Naive B cell (primary cell): ENCODE data around the gene GRID1. TPM values are rescaled to one million over a fixed set of nuclear protein-coding genes. Genes with fewer than 3 reads are reported as not detected.

Experiments used
- ATAC-seq, 2 donors: fragments of 150-1000 bp; cut with Tn5 transposase; 2 replicates each; pipeline ENCODE4 v1.10.0; 2021; ENCODE audit warnings: low read depth in 2 of 2, mild to moderate bottlenecking in 2 of 2, moderate library complexity in 2 of 2
- DNase-seq: peaks from one replicate; pipeline ENCODE4 v3.0.0; 2022
- H3K27ac Mint-ChIP-seq, 6 donors: one replicate each; pipeline ENCODE4 v1.8.0; 2020 to 2022; ENCODE audit warnings: mild to moderate bottlenecking in 6 of 6, mixed read lengths in 6 of 6, moderate library complexity in 5 of 6, inconsistent platforms in 2 of 6
- H3K27me3 Mint-ChIP-seq, 3 donors: one replicate each; pipeline ENCODE4 v1.8.0; 2021 to 2022; ENCODE audit warnings: mixed read lengths in 3 of 3, mild to moderate bottlenecking in 1 of 3
- H3K36me3 Mint-ChIP-seq, 2 donors: one replicate each; pipeline ENCODE4 v1.8.0; 2020 to 2022; ENCODE audit warnings: mixed read lengths in 2 of 2, inconsistent platforms in 1 of 2, mild to moderate bottlenecking in 1 of 2
- H3K4me1 Mint-ChIP-seq, 3 donors: one replicate each; pipeline ENCODE4 v1.8.0; 2020 to 2022; ENCODE audit warnings: mixed read lengths in 3 of 3, inconsistent platforms in 1 of 3, mild to moderate bottlenecking in 1 of 3, moderate library complexity in 1 of 3
- H3K4me3 Mint-ChIP-seq, 8 donors: one replicate each; pipeline ENCODE4 v1.8.0; 2020 to 2022; ENCODE audit warnings: mild to moderate bottlenecking in 8 of 8, mixed read lengths in 8 of 8, moderate library complexity in 8 of 8, inconsistent platforms in 2 of 8
- H3K9me3 Mint-ChIP-seq, 7 donors: one replicate each; pipeline ENCODE4 v1.8.0; 2020 to 2022; ENCODE audit warnings: mixed read lengths in 7 of 7, mild to moderate bottlenecking in 5 of 7, inconsistent platforms in 2 of 7, moderate library complexity in 1 of 7
- polyA plus RNA-seq, 6 donors: library from polyadenylated mRNA; unstranded; fragments of 300-500 nt; fragmentation: Illumina TruSeq; gene quantifications; one replicate each; pipeline ENCODE4 v1.2.3, GENCODE V29; 2021; ENCODE audit warnings: low read depth in 6 of 6

GRID1 gene
- polyA plus RNA-seq, 6 donors from 2014 or later: not detected

DNA sequence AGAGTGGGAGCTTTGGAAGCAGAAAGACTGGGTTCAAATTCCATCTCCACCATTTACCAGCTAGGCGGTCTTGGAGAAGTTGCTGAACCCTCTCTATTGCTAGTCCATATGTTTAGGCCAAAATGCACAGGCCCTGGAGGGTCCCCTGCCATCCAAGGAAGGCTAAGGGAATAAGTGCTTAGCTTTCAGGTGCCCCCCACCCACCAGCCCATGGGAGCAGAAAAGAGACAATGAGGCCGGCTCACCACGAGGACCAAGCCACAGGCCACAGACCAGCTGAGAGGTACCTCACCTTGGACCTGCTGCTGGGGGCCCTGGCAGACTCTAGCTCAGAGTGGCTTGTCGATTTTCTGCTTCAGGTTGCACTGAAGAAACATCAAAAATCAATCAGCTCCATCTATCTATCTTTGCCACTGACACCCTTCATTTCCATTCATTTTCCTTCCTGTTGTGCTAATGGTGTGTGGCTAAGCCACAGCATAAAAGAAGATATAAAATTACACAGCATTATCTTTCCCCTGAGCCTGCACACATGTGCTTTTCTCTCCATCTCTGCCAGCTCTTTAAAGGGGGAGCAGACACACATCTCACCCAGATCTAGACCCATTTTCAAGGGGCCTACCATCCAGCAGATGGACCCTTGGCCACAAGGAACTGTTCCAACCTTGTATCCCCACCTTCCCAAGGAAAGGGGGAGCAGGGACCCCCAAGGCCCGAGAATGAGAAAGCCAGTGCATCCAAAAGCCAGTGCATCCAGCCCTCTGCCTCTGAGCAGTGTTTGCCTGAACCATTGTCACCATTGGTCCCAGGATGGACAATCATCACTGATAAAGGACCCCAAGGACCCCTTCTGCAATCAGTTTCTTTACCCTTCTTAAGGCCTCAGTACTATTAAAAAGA, 65.4 kb downstream of the GRID1 start:
- Mint-ChIP-seq H3K4me3 (no peak overlapping the region), H3K36me3 (no peaks in the 10 kb centered on the region), H3K4me1 (no peaks in the 10 kb centered on the region), H3K9me3 (peaks cover 0 to 3% (median 0%) of the 10 kb centered on the region in 7 donors), H3K27me3 (peaks cover 9 to 49% (median 30%) of the 10 kb centered on the region in 3 donors), H3K27ac (no peak overlapping the region)
- no peak for ATAC-seq
- DNase-seq: no peak

DNA sequence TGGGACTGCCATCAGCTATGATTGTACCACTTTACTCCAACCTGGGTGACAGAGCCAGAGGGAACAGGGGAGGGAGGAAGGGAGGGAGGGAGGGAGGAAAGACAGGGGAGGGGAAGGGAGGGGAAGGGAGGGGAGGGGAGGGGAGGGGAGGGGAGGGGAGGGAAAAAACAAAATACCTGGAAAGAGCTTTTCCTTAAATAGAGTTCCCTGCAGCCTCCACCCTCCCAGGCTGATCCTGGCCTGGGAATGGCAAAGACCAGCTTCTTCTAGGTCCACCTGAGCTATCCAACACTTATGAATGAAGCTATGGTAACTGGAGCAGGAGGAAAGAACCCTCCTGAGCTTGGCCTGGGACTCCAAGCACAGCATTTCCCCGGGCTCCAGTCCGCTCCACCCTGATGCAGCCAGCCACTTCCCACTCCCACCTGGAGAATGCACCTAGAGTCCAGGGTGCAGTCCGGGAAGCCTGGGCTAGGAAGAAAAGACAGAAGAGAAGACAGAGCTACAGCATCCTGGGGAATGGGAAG, 66.1 kb downstream of the GRID1 start:
- DNase-seq (no peak), ATAC-seq (no peak)
- Mint-ChIP-seq H3K4me1 (no peaks in the 10 kb centered on the region), H3K4me3 (no peak overlapping the region), H3K36me3 (no peaks in the 10 kb centered on the region), H3K27ac (no peak overlapping the region), H3K9me3 (peaks cover 0 to 3% (median 0%) of the 10 kb centered on the region in 7 donors), H3K27me3 (peaks cover 9 to 52% (median 33%) of the 10 kb centered on the region in 3 donors)

DNA sequence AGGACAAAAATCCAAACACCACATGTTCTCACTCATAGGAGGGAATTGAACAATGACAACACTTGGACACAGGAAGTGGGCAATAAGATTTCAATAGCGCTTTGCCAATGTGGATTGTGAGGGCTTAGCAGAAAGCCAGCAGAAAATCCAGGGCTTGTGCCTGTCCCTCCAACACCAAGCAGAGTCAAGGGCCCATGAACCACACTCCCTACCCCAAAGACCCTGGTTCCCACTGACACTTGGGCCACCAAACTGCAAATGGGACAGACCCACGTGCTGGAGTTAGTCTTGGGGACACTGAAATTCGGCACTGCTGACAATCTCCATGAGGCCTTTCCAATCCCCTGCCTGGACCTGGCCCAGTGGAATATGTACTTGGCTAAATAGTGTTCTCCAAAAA, 67.0 kb downstream of the GRID1 start:
- Mint-ChIP-seq H3K27ac (no peak overlapping the region), H3K9me3 (no peaks in the 10 kb centered on the region), H3K36me3 (no peaks in the 10 kb centered on the region), H3K27me3 (peaks cover 15 to 52% (median 36%) of the 10 kb centered on the region in 3 donors), H3K4me1 (no peaks in the 10 kb centered on the region), H3K4me3 (no peak overlapping the region)
- no peak for DNase-seq
- no peak for ATAC-seq

DNA sequence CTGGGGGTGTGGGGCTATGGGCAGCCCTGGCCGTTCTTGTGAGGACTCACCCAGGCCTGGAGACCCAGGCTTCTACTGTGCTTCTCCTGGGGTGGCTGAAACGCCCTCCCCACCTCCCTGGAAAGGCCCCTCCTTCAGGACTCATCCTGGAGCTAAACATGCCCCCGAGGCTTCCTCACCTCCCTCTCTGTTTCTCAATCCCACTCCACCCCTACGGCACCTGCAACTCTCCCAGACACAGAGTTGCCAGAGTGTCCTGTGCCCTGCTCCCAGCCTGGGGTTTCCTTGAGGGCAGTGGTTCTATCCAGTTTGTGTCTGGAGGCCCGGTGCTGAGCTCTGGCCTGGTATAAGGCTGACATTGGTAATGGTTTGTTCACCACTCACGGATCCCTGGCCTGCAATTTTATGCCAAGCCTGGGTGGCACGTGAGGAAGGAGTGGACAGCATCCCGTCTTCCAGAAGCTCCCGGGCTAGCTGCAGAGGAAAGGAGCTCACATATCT, 68.0 kb downstream of the GRID1 start:
- H3K4me1 Mint-ChIP-seq: no peaks in the 10 kb centered on the region
- no peak overlapping the region for H3K27ac Mint-ChIP-seq
- no peak overlapping the region for H3K4me3 Mint-ChIP-seq
- H3K27me3 Mint-ChIP-seq: peaks cover 16 to 52% (median 38%) of the 10 kb centered on the region in 3 donors
- peaks cover 0 to 4% of the 10 kb centered on the region in 2 donors for H3K36me3 Mint-ChIP-seq
- no peak for DNase-seq
- ATAC-seq: no peak
- H3K9me3 Mint-ChIP-seq: peaks cover 0 to 5% (median 0%) of the 10 kb centered on the region in 7 donors

DNA sequence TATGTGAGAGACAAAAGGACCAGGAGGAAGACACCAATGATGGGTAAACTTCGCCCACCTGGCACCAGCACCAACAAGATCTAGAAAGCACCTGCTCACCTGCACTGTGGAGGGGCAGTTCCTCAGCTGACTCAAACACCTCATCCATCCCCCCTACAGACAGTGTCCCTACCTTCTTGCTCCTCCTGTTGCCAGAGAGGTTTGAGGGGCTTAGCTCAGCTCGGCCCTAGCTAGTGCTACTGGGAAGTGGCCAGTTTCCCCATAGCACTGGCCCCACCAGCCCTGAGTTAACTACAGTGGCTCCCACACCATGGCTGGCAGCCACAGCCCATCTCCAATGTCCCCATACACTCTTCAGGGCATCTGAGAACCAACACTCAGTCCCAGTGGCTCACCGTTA, 70.8 kb downstream of the GRID1 start:
- Mint-ChIP-seq H3K36me3 (peaks cover 0 to 4% of the 10 kb centered on the region in 2 donors), H3K27ac (no peak overlapping the region), H3K9me3 (peaks cover 0 to 5% (median 0%) of the 10 kb centered on the region in 7 donors), H3K4me3 (no peak overlapping the region), H3K4me1 (no peaks in the 10 kb centered on the region), H3K27me3 (peaks cover 18 to 38% (median 32%) of the 10 kb centered on the region in 3 donors)
- no peak for DNase-seq
- ATAC-seq: no peak

DNA sequence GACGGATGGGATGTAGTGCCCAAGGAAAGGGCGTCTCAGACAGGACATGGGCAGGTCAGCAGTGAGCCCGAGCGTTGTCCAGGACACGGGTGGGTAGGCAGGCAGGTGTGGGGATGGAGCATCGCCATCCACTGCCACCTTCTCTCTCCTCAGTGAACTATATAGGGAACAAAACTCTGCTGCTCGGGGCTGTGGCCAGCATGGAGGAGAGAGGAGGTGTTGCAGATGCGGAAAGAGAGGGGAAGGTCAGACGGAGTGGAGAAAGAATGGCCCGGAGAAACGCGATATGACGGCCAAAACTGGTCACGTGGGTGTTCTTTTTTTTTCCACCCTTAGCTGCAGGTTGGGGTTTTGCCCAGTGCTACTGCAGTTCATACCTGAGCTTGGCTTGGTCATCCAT, 71.2 kb downstream of the GRID1 start:
- Mint-ChIP-seq H3K4me1 (no peaks in the 10 kb centered on the region), H3K4me3 (no peak overlapping the region), H3K27me3 (peaks cover 18 to 34% (median 32%) of the 10 kb centered on the region in 3 donors), H3K27ac (no peak overlapping the region), H3K36me3 (peaks cover 0 to 4% of the 10 kb centered on the region in 2 donors), H3K9me3 (peaks cover 0 to 5% (median 0%) of the 10 kb centered on the region in 7 donors)
- DNase-seq: no peak
- no peak for ATAC-seq

DNA sequence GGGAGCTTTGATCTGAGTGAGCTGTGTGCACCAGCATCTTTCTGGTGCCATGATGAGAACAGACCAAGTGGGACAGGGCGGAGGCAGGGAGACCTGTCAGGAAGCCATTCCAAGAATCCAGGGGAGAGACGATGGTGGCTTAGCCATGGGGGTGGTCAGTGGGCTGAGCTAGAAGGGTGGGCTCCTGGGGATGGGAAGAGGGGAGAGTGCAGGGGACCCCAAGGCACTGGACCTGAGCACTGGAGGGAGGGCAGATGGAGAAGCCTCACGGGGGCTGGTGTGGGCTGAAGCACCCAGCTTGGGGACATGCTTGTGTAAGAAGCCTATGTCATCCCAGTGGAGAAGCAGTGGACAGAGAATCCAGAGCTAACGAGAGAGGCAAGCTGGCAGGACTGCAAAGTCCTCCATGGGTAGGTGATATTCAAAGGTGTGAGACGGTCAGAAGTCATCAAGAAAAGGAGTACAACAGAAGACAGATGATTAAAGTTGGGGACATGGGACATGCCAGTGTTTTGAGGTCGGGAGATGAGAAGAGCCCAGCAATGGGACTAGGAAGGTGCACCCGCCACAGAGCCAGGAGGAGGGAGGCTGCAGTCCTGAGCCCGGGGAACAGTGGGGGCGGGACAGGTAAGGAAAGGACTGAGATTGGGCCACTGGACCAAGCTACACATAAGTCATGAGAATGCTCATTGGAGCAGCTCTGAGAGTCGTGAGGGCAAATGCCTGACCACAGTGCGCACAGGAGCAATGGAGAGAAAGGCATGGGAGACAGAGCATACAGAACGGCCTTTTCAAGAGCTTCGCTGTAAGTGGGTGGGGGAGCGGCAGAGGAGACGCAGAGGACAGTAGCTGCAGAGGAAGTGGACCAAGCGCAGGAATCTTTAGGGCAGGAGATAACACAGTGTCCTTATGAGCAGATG, 72.0 kb downstream of the GRID1 start:
- H3K4me3 Mint-ChIP-seq: no peak overlapping the region
- peaks cover 0 to 5% (median 0%) of the 10 kb centered on the region in 7 donors for H3K9me3 Mint-ChIP-seq
- no peaks in the 10 kb centered on the region for H3K4me1 Mint-ChIP-seq
- no peak overlapping the region for H3K27ac Mint-ChIP-seq
- DNase-seq (no peak), ATAC-seq (no peak)
- peaks cover 19 to 32% (median 29%) of the 10 kb centered on the region in 3 donors for H3K27me3 Mint-ChIP-seq
- peaks cover 0 to 4% of the 10 kb centered on the region in 2 donors for H3K36me3 Mint-ChIP-seq

DNA sequence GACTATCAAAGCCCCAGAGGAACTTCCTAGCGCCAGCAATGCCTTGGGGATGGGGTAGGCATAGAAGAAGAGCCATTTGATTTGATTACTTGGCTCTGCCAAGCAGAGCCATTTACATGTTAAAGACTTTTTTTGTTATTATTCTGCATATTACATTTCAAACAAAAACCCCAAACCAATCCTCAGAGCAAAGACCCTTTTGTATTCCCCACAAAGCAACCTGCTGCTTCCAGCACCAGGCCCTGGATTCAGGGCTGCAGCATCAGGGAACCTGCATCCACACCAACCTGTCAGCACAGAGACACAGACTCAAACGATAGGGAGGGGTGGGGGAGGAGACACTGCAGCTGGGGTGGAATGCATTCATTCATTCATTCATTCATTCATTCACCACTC, 73.2 kb downstream of the GRID1 start:
- peaks cover 0 to 5% (median 0%) of the 10 kb centered on the region in 7 donors for H3K9me3 Mint-ChIP-seq

DNA sequence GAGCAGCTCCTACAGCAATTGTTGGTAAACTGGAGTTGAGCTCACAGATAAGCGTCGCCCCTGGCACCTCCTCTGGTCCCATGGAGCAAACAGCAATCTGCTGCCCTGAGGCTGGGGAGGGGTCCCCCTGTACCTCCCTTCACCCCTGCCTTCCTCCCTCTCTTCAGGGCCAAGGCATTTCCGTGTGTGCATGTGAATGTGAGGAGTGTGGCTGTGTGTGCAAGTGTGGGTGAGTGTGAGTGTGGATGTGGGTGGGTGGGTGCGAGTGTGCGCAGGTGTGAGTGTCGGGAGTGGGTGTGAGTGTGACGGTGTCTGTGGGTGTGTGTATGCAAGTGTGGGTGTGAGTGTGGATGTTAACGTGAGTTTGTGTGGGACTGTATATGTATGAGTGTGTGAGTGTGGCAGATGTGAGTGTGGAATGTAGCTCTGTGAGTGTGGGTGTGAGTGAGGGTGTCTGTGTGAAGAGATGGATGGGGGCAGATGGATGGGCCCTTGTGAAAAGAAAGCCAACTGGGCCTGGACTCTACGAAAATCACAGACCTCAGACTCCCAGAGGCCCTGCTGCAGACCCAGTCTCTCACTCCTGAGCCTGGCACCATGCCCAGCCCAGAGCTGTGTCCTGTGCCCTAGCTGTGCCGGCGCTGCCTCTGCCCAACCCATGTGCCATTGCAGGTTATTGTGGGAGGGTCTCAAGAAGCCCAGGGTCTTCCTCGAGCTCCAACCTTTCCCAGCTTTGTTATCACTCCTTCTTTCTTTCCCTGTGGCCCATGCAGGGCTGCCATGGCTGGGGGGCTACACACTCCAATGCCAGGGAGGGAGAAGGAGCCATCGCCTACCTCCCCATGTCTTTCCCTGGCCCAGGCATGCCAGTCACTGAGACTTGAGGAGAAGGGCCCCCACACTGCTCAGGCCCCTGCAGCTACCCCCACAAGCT, 73.9 kb downstream of the GRID1 start:
- H3K27me3 Mint-ChIP-seq: peaks cover 21 to 37% (median 32%) of the 10 kb centered on the region in 3 donors
- DNase-seq (no peak), ATAC-seq (no peak)
- no peak overlapping the region for H3K4me3 Mint-ChIP-seq
- H3K27ac Mint-ChIP-seq: no peak overlapping the region
- peaks cover 0 to 4% of the 10 kb centered on the region in 2 donors for H3K36me3 Mint-ChIP-seq
- peaks cover 0 to 6% (median 0%) of the 10 kb centered on the region in 3 donors for H3K4me1 Mint-ChIP-seq
- H3K9me3 Mint-ChIP-seq: peaks cover 0 to 5% (median 0%) of the 10 kb centered on the region in 7 donors

More for the DNA sequence above, 73.2 kb downstream of the GRID1 start:
- peaks cover 21 to 37% (median 32%) of the 10 kb centered on the region in 3 donors for H3K27me3 Mint-ChIP-seq
- peaks cover 0 to 2% (median 0%) of the 10 kb centered on the region in 3 donors for H3K4me1 Mint-ChIP-seq
- no peak overlapping the region for H3K4me3 Mint-ChIP-seq
- no peak for DNase-seq
- no peak for ATAC-seq
- peaks cover 0 to 4% of the 10 kb centered on the region in 2 donors for H3K36me3 Mint-ChIP-seq
- no peak overlapping the region for H3K27ac Mint-ChIP-seq

DNA sequence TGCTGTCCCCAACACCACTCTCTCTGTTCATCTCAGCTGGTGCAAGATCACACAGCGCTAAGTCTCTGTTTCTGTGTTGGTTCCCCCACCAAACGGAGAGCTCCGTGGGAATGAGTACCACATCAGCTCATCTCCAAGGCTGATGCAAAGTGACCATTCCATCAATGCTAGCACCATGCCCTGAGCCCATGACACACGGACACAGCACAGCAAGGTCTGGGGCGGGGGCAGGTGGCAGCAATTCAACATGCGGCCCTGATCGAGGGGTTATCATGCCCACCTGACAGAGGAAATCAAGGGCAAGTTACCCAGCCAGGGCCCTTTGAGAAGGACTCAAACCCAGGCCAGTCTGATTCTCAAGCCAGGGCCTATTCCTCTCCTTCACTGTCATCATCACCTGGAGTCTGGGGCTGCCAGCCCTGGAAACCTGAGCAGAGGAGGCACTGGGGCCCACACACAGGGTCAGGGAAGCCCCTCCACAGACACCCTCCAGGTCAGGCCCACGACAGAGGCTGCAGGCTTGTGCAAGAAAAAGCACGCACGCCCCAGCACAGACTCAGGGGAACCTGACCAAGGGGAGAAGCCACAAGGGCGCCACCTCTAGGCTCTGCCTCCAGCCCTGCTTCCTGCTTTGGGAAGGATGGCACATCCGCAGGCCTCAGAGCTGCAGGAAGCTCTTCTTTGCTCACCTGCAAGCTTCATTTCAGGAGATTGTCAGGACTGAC, 74.8 kb downstream of the GRID1 start:
- peaks cover 21 to 37% (median 35%) of the 10 kb centered on the region in 3 donors for H3K27me3 Mint-ChIP-seq
- H3K4me1 Mint-ChIP-seq: peaks cover 0 to 6% (median 0%) of the 10 kb centered on the region in 3 donors
- H3K27ac Mint-ChIP-seq: no peak overlapping the region
- peaks cover 0 to 4% of the 10 kb centered on the region in 2 donors for H3K36me3 Mint-ChIP-seq
- ATAC-seq (no peak), DNase-seq (no peak)
- H3K9me3 Mint-ChIP-seq: peaks cover 0 to 5% (median 0%) of the 10 kb centered on the region in 7 donors
- no peak overlapping the region for H3K4me3 Mint-ChIP-seq

DNA sequence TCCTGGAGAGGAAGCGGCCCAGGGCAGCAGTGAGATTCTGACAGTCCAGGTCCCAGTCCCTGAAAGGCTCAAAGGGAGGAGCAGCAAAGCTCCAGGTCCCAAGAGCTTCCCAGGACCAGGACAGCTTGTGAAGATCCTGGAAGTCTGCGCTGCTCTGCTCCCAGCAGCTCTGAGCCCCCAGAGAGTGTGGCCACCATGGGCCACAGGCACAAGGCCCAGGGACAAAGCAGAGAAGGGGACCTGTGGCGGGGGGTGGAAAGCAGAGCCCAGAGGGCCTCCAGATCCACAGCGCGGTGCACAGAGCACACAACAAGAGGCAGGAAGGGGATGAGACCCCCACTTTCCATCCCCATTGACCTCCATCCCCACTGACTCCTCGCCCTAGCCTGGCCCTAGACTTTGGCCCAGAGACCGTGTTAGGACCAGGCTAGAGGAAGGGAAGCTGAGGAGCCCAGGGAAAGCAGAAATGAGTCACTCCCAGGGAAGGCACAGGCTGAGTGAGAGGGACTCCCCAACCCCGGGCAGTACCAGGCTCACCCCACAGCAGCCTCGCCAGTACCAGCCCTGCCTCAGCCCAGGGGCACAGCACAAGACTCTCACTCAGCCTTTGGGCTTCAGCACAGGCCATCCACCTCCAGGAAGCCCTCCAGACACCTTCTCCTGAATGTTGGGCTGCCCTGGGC, 75.5 kb downstream of the GRID1 start:
- Mint-ChIP-seq H3K27me3 (peaks cover 21 to 38% (median 37%) of the 10 kb centered on the region in 3 donors), H3K4me1 (peaks cover 0 to 6% (median 0%) of the 10 kb centered on the region in 3 donors), H3K36me3 (peaks cover 0 to 4% of the 10 kb centered on the region in 2 donors), H3K27ac (no peak overlapping the region), H3K9me3 (peaks cover 0 to 5% (median 0%) of the 10 kb centered on the region in 7 donors), H3K4me3 (no peak overlapping the region)
- DNase-seq: no peak
- ATAC-seq: no peak
